Tibial nerve (tissue), 3 donors: ENCODE measurements around the gene CAND1.

ENCODE experiments used
- POLR2A ChIP-seq, 2 donors: fragments of 450-650 bp; IDR thresholded peaks; one replicate each; pipeline ENCODE4 v1.6.1; 2017; ENCODE audit warnings: antibody characterized with exemption in 2 of 2, mild to moderate bottlenecking in 2 of 2, moderate library complexity in 2 of 2
- TF ChIP-seq, protein P1 (sequence below), 5 experiments: fragments of 200-600 bp in 3 of 5; fragments of 450-650 bp in 2 of 5; sonication (generic) in 3 of 5; IDR thresholded peaks; one replicate each; pipeline ENCODE4 v1.5.1; 2016 to 2019; ENCODE audit warnings: antibody characterized with exemption in 5 of 5, mild to moderate bottlenecking in 3 of 5, moderate library complexity in 2 of 5

DNA sequence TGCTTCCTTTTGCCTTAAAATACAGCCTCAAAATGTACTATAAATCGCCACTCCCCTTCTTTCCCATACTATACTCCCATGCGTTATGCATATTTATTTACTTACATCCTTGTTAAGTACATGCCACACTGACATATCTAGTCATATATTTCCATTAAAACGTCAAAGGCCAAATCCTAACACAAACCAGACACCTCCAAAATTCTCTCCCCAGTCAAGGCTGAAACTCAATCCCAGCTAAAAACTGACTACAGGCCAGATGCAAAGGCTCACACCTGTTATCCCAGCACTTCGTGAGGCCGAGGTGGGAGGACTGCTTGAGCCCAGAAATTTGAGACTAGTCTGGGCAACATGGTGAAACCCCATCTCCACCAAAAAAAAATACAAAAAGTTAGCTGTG is 5.7 kb upstream of the CAND1 start:
- TF ChIP-seq, protein P1, sequence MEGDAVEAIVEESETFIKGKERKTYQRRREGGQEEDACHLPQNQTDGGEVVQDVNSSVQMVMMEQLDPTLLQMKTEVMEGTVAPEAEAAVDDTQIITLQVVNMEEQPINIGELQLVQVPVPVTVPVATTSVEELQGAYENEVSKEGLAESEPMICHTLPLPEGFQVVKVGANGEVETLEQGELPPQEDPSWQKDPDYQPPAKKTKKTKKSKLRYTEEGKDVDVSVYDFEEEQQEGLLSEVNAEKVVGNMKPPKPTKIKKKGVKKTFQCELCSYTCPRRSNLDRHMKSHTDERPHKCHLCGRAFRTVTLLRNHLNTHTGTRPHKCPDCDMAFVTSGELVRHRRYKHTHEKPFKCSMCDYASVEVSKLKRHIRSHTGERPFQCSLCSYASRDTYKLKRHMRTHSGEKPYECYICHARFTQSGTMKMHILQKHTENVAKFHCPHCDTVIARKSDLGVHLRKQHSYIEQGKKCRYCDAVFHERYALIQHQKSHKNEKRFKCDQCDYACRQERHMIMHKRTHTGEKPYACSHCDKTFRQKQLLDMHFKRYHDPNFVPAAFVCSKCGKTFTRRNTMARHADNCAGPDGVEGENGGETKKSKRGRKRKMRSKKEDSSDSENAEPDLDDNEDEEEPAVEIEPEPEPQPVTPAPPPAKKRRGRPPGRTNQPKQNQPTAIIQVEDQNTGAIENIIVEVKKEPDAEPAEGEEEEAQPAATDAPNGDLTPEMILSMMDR (IDR thresholded peaks at IDR 0.05), result no peak
- no peak for TF ChIP-seq POLR2A (IDR thresholded peaks at IDR 0.05)
